ENCODE results near the gene ZSCAN1.

ZSCAN1 gene

DNA sequence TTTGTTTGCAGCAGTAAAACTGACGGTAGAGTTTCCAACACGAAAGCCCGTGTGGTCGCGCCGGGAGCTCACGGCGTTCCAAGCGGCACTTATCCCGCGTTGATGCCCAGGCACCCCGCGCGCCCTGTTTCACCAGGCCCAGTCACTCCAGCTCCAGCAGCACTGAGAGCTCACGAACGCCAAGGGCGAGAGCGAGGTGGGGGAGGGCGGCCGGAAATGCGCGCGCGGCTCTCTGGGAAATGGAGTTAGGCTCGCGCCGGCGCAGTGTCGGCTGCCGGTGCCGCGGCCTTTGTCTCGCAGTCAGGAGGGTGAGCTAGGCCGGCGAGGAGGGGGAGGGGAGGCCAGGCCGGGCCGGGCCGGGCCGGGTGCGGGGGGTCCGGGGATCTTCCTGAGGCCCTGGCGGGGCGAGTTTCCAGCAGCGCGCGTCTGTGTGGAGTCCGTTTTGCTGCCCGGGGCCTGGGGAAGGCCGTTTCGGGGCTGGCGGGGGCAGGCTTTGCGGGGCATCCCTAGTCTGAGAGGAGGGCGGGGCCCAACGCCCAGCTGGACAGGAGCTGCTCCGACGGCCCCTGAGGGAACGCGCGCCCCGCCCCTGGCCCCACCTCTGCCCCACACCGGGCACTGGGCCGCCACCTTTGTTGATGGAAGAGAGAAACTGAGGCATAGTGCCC lies 25.3 kb downstream of the ZSCAN1 start, which contains the start of gene ZNF135:
TSS of gene ZNF135 (plus strand) at position 280 of the 668 bp plus-strand sequence. CDS start 721 bp downstream, outside the sequence.
- peak within 1 kb of the TSS; percentile 67 for H3K4me3 ChIP-seq (ENCODE audit: low read depth, low read length)
- no peaks in the 10 kb centered on the region for H3K27me3 ChIP-seq (ENCODE audit: control insufficient read depth, insufficient read depth, low read length)
- peaks cover 2% of the 10 kb centered on the region for H3K36me3 ChIP-seq (ENCODE audit: control insufficient read depth, insufficient read depth, low read length)
- peak within 1 kb of the TSS; percentile 37 for H3K9ac ChIP-seq (ENCODE audit: low read depth, low read length)
- H3K4me1 ChIP-seq (ENCODE audit: control insufficient read depth, insufficient read depth, low read length): peaks cover 6% of the 10 kb centered on the region
- peaks cover 3% of the 10 kb centered on the region for H3K9me3 ChIP-seq (ENCODE audit: control insufficient read depth, insufficient read depth, low read length)

DNA sequence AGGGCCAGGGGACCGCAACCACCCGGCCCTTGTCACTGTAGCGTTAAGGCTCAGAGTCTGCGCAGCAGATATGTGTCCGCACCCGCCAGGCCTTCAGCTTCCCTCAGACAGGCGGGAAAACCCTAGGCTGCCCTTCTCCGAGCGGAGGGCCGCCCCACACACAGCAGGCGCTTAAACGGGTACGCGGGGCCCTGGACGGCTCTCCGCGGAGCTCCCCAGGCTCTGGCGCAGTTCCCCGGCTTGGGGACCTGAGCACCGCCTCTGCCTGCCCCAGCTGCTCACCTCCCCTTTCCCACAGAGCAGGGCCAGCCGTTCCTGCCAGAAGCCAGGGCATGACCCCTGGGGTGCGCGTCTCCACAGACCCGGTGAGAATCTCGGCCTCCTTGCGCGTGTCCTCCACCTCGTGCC lies 25.9 kb downstream of the ZSCAN1 start:
- Histone ChIP-seq H3K9me3 (ENCODE audit: control insufficient read depth, insufficient read depth, low read length) (no peaks in the 10 kb centered on the region), H3K4me1 (ENCODE audit: control insufficient read depth, insufficient read depth, low read length) (peaks cover 6% of the 10 kb centered on the region), H3K27me3 (ENCODE audit: control insufficient read depth, insufficient read depth, low read length) (no peaks in the 10 kb centered on the region), H3K9ac (ENCODE audit: low read depth, low read length) (peak overlapping the region; percentile 37), H3K4me3 (ENCODE audit: low read depth, low read length) (peak overlapping the region; percentile 67), H3K36me3 (ENCODE audit: control insufficient read depth, insufficient read depth, low read length) (peaks cover 2% of the 10 kb centered on the region)

DNA sequence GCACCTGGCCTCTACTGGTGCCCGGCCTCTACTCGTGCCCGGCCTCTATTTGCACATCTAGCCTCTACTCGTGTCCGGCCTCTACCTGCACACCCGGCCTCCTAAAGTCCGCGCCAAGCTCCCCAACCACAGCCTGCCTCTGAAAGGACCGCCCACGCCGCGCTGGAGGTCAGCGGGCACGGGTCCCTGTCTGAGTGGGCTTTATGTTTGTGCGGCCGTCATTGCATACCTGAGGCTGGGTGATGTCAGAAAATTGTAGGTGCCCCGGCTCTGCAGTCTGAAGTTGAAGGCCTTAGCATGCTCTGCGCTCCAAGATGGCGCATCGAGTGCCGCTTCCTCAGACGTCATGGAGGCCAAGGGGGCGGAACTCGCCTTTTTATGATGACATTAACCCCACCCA lies 26.4 kb downstream of the ZSCAN1 start:
- no peak overlapping the region for H3K9ac ChIP-seq (ENCODE audit: low read depth, low read length)
- no peak overlapping the region for H3K4me3 ChIP-seq (ENCODE audit: low read depth, low read length)
- H3K4me1 ChIP-seq (ENCODE audit: control insufficient read depth, insufficient read depth, low read length): peaks cover 6% of the 10 kb centered on the region
- H3K27me3 ChIP-seq (ENCODE audit: control insufficient read depth, insufficient read depth, low read length): no peaks in the 10 kb centered on the region
- peaks cover 2% of the 10 kb centered on the region for H3K36me3 ChIP-seq (ENCODE audit: control insufficient read depth, insufficient read depth, low read length)
- H3K9me3 ChIP-seq (ENCODE audit: control insufficient read depth, insufficient read depth, low read length): no peaks in the 10 kb centered on the region

DNA sequence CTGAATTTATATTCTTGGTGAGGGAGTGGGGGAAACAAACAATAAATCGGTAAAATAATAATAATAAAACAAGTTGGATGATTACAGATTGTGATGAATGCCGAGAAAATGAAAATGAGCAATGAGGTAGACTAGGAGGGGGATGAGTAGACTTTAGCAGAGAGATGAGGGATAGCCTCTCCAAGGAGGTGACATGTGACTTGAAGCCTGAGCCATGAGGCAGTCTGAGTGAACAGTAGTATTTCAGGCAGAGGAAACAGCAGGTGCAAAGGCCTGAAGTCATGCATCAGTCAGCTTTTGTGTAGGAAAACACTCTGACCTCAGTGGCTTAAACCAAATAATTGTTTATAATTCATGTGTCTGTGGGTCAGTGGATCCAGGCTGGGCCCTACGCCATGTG lies 29.9 kb downstream of the ZSCAN1 start:
- Histone ChIP-seq H3K9me3 (ENCODE audit: control insufficient read depth, insufficient read depth, low read length) (peaks cover 19% of the 10 kb centered on the region), H3K9ac (ENCODE audit: low read depth, low read length) (no peak overlapping the region), H3K4me3 (ENCODE audit: low read depth, low read length) (no peak overlapping the region), H3K36me3 (ENCODE audit: control insufficient read depth, insufficient read depth, low read length) (peaks cover 13% of the 10 kb centered on the region), H3K4me1 (ENCODE audit: control insufficient read depth, insufficient read depth, low read length) (peaks cover 1% of the 10 kb centered on the region), H3K27me3 (ENCODE audit: control insufficient read depth, insufficient read depth, low read length) (no peaks in the 10 kb centered on the region)

DNA sequence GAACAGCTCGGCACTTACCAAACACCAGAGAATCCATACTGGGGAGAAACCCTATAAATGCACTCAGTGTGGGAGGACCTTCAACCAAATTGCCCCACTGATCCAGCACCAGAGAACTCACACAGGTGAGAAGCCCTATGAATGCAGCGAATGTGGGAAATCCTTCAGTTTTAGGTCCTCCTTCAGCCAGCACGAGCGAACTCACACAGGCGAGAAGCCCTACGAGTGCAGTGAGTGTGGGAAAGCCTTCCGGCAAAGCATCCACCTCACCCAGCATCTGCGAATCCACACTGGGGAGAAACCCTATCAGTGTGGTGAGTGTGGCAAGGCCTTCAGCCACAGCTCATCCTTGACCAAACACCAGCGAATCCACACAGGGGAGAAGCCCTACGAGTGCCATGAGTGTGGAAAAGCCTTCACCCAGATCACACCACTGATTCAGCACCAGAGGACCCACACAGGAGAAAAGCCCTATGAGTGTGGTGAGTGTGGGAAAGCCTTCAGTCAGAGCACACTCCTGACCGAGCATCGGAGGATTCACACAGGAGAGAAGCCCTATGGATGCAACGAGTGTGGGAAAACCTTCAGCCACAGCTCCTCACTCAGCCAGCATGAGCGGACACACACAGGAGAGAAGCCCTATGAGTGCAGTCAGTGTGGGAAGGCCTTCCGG lies 33.6 kb downstream of the ZSCAN1 start:
- Histone ChIP-seq H3K9ac (ENCODE audit: low read depth, low read length) (no peak overlapping the region), H3K36me3 (ENCODE audit: control insufficient read depth, insufficient read depth, low read length) (peaks cover 11% of the 10 kb centered on the region), H3K27me3 (ENCODE audit: control insufficient read depth, insufficient read depth, low read length) (no peaks in the 10 kb centered on the region), H3K4me3 (ENCODE audit: low read depth, low read length) (peak overlapping the region; percentile 2), H3K9me3 (ENCODE audit: control insufficient read depth, insufficient read depth, low read length) (peaks cover 29% of the 10 kb centered on the region), H3K4me1 (ENCODE audit: control insufficient read depth, insufficient read depth, low read length) (no peaks in the 10 kb centered on the region)

DNA sequence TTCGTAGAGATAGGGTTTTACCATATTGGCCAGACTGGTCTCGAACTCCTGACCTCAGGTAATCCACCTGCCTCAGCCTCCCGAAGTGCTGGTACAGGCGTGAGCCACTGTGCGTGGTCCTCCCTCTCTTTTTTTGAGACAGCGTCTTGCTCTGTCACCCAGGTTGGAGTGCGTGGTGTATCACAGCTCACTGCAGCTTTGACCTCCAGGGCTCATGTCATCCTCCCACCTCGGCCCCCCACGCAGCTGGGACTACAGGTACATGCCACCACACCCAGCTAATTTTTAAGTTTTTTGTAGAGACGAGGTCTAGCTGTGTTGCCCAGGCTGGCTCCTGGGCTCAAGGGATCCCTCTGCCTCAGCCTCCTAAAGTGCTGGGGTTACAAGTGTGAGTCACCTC lies 46.0 kb downstream of the ZSCAN1 start:
- Histone ChIP-seq H3K27me3 (ENCODE audit: control insufficient read depth, insufficient read depth, low read length) (no peaks in the 10 kb centered on the region), H3K4me1 (ENCODE audit: control insufficient read depth, insufficient read depth, low read length) (no peaks in the 10 kb centered on the region), H3K4me3 (ENCODE audit: low read depth, low read length) (no peak overlapping the region), H3K9me3 (ENCODE audit: control insufficient read depth, insufficient read depth, low read length) (peaks cover 5% of the 10 kb centered on the region), H3K36me3 (ENCODE audit: control insufficient read depth, insufficient read depth, low read length) (peaks cover 5% of the 10 kb centered on the region), H3K9ac (ENCODE audit: low read depth, low read length) (no peak overlapping the region)

DNA sequence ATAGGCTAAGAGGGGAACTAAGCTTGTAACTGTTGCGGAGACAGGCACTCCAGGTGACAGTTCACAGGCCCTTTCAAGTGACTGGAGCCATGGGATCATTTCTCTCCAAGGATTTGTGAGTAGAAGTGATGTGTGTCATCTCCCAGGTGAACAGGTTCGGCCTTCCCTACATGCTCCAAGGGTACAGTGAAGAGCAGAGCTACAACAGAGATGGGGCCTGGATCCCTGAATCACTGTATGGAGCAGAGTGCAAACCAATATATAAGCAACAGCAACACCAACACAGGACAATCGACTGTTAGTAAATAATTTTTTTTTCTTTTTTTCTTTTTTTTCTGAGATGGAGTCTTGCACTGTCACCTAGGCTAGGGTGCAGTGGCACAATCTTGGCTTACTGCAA lies 49.2 kb downstream of the ZSCAN1 start:
- no peaks in the 10 kb centered on the region for H3K9me3 ChIP-seq (ENCODE audit: control insufficient read depth, insufficient read depth, low read length)
- H3K9ac ChIP-seq (ENCODE audit: low read depth, low read length): no peak overlapping the region
- peaks cover 15% of the 10 kb centered on the region for H3K36me3 ChIP-seq (ENCODE audit: control insufficient read depth, insufficient read depth, low read length)
- no peaks in the 10 kb centered on the region for H3K4me1 ChIP-seq (ENCODE audit: control insufficient read depth, insufficient read depth, low read length)
- H3K4me3 ChIP-seq (ENCODE audit: low read depth, low read length): no peak overlapping the region
- H3K27me3 ChIP-seq (ENCODE audit: control insufficient read depth, insufficient read depth, low read length): no peaks in the 10 kb centered on the region

DNA sequence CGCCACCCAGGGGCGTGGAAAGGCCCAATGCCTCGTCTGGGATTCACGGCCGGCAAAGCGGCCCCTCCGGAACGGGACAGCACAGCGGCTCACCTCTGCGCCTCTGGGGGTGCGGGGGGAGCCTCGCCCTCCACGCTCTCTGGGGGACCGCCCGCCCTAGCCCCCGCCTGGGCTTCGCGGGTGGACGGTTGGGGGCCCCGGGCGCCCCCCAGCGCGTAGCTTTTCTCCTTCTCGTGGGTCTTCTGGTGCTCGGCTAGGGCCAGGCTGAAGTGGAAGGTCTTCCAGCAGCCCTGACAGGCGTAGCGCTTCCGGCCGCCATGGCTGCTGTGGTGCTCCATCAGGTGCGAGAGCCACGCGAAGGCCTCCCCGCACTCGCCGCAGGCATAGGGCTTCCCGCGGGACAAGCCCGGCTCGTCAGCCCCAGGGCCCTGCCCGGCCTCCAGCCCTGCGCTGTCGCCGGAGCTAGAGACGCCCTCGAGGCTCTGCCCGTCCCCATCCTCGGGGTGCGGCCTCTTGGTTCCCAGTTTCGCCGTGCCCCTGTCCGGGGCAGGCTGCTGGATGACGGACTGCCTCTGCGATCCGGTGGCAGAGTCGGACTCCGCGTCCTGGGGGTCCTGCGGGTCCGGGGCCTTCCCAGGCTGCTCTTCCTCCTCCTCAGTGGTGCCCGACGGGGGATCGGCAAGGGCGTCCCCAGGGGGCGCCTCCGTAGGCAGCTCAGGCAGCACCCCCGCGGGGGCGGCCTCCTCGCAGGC lies 50.9 kb downstream of the ZSCAN1 start:
- peaks cover 18% of the 10 kb centered on the region for H3K36me3 ChIP-seq (ENCODE audit: control insufficient read depth, insufficient read depth, low read length)
- H3K9me3 ChIP-seq (ENCODE audit: control insufficient read depth, insufficient read depth, low read length): no peaks in the 10 kb centered on the region
- H3K4me3 ChIP-seq (ENCODE audit: low read depth, low read length): no peak overlapping the region

DNA sequence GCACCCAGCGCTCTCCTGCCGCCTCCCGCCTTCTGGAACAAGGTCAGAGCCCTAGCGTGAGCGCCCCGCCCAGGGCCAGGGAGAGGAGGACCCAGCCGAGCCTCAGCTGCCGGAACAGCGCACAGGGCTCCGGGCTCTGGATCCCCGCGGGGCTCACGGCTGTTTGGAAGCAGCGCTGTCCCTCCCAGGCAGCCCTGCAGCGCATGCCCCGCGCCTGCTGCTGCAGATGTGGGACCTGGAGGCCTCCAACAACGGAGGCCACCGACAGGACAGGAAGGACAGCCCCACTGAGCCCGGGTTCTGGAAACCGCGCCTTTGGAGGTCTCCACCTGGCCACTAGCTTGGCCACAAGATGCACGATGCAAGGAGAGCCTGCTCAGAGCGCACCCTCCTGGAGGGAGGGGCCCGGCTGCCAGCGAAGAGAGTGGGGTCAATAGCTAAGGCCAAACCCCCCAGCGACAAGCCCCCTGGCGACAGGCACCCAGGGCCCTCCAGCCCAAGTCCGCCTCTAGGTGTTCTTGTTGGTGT lies 51.6 kb downstream of the ZSCAN1 start:
- H3K4me1 ChIP-seq (ENCODE audit: control insufficient read depth, insufficient read depth, low read length): no peaks in the 10 kb centered on the region
- no peak overlapping the region for H3K4me3 ChIP-seq (ENCODE audit: low read depth, low read length)
- H3K9me3 ChIP-seq (ENCODE audit: control insufficient read depth, insufficient read depth, low read length): no peaks in the 10 kb centered on the region
- H3K27me3 ChIP-seq (ENCODE audit: control insufficient read depth, insufficient read depth, low read length): no peaks in the 10 kb centered on the region
- H3K9ac ChIP-seq (ENCODE audit: low read depth, low read length): no peak overlapping the region
- peaks cover 22% of the 10 kb centered on the region for H3K36me3 ChIP-seq (ENCODE audit: control insufficient read depth, insufficient read depth, low read length)

More for the DNA sequence above, 50.9 kb downstream of the ZSCAN1 start:
- H3K27me3 ChIP-seq (ENCODE audit: control insufficient read depth, insufficient read depth, low read length): no peaks in the 10 kb centered on the region
- no peaks in the 10 kb centered on the region for H3K4me1 ChIP-seq (ENCODE audit: control insufficient read depth, insufficient read depth, low read length)
- H3K9ac ChIP-seq (ENCODE audit: low read depth, low read length): no peak overlapping the region

DNA sequence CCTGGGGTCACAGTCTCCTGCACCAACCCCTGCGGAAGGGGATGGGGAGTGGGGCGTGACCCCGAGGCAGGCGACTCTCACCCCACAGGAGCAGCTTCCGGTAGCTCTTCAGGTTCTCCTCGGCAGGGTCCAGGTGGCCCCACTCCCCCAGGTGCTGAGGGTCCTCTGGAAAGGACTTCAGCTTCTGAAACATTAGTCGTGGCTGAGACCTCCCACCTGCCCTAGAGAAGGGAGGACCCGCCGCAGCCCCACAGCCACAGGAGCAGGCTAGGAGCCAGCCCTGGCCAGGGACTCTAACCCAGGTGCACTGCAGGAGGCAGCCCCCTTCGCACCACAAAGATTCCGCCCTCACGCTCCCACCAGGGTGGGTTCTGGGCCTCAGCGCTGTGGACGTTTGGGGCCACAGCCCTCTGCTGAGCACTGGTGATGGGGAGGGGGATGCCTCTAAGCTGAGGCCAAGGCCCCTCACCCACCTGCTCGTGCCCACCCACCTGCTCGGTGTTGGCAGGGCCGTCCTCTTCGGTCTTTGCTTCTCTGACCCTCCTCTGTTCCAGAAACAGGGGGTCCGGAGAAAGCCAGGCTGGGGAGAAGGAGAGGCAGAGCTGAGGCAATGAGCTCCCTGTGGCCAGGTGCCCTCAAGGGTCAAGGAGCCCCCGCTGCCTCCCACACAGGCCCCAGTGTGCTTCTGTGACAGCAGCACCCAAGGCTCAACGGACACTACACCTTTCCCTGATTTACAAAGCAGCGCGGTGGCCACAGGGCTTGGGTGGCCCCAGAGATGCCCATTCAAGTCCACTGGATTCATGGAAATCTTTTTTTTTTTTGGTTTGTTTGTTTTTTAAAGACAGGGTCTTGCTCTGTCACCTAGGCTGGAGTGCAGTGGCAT lies 53.2 kb downstream of the ZSCAN1 start:
- no peaks in the 10 kb centered on the region for H3K9me3 ChIP-seq (ENCODE audit: control insufficient read depth, insufficient read depth, low read length)
- peaks cover 3% of the 10 kb centered on the region for H3K4me1 ChIP-seq (ENCODE audit: control insufficient read depth, insufficient read depth, low read length)
- no peak overlapping the region for H3K9ac ChIP-seq (ENCODE audit: low read depth, low read length)
- no peak overlapping the region for H3K4me3 ChIP-seq (ENCODE audit: low read depth, low read length)
- no peaks in the 10 kb centered on the region for H3K27me3 ChIP-seq (ENCODE audit: control insufficient read depth, insufficient read depth, low read length)
- H3K36me3 ChIP-seq (ENCODE audit: control insufficient read depth, insufficient read depth, low read length): peaks cover 22% of the 10 kb centered on the region

DNA sequence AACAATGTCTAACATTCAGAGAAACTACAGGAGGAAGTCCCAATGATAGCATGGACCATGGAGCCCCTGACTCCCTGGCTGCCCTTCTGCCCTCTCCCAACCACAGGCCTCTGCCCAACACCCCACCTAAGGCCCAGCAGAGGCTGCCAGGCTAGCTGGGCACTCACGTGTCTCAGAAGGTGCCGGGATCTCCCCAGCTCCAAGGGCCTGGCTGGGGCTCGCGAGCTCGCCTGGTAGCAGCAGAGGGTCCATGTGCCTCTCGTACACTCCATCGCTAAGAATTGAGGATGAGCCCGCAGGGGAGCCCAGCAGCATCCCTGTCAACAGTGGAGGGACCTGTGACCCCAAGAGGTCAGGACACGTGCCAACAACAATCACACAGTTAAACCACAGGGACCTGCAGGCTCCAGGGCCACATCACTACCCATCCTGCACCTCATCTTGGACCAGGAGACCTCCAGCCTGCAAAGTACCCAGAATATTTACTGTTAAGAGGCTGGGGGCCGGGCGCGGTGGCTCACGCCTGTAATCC lies 54.8 kb downstream of the ZSCAN1 start:
- H3K36me3 ChIP-seq (ENCODE audit: control insufficient read depth, insufficient read depth, low read length): peaks cover 22% of the 10 kb centered on the region
- H3K9ac ChIP-seq (ENCODE audit: low read depth, low read length): no peak overlapping the region
- no peaks in the 10 kb centered on the region for H3K9me3 ChIP-seq (ENCODE audit: control insufficient read depth, insufficient read depth, low read length)
- no peaks in the 10 kb centered on the region for H3K27me3 ChIP-seq (ENCODE audit: control insufficient read depth, insufficient read depth, low read length)
- H3K4me3 ChIP-seq (ENCODE audit: low read depth, low read length): no peak overlapping the region
- H3K4me1 ChIP-seq (ENCODE audit: control insufficient read depth, insufficient read depth, low read length): peaks cover 3% of the 10 kb centered on the region

Measured in iPS-15b (cell line).